ENCODE results near the gene ZNF302.

- TF ChIP-seq CTCF (IDR thresholded peaks at IDR 0.05): no peak
- no peak for TF ChIP-seq POLR2A (IDR thresholded peaks at IDR 0.05)
These were observed 3.9 kb upstream of the ZNF302 start for GRCh38 chr19:34673590-34673989.
